Measurements from ENCODE around the gene LMOD3.
A peak's percentile ranks its signal among the peaks of the same experiment; 100 is the strongest.

Gene LMOD3

GRCh38 chr3:69118555-69118954 is 3.8 kb downstream of the LMOD3 start:
- DNase-seq (ENCODE audit: low spot score), result no peak
- H3K27ac ChIP-seq, result no peak overlapping the region
- no peak overlapping the region for H3K4me3 ChIP-seq
- TF ChIP-seq CTCF (IDR thresholded peaks at IDR 0.05), result no peak

DNA sequence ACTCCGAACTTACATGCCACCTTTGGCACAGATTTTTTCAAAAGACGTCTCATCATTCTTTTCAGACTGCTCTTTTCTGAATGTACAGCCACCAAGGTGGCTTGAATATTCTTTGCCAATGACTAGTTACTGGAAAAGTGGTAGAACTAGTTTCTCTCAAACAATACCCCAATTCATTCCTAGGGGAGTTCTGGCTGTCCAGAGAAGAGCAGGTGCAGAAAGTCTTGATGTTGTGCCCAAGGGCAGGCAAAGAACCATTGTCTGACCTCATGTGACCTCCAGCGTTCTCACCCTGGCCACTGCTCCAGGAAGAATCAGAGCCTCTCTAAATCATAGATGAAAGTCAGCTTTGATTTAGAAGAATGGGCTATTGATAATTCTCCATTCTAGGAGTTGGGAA is 5.5 kb downstream of the LMOD3 start:
- no peak overlapping the region for H3K27ac ChIP-seq
- H3K4me3 ChIP-seq, result no peak overlapping the region
- no peak for TF ChIP-seq CTCF (IDR thresholded peaks at IDR 0.05)
- no peak for DNase-seq (ENCODE audit: low spot score)

DNA sequence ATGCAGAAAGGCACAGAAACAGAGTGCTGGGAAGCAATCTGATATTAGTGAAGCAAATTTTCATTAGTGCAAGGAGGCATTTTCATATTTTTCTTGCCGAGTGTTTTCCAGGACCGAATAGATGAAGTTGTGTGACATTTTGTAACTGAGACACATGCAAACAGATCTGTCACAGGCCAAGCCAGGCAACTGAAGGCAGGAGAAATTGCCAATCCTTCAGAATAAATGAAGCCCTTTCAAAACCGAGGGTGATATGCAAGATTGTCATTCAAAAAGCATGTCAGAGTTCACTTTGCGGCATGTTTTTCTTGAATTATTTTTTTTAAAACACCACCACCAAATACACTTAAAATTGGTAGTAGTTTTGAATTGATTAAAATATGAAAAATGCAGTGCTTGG is 6.2 kb downstream of the LMOD3 start:
- Histone ChIP-seq H3K4me3 (no peak overlapping the region), H3K27ac (no peak overlapping the region)
- no peak for TF ChIP-seq CTCF (IDR thresholded peaks at IDR 0.05)
- DNase-seq (ENCODE audit: low spot score), result no peak

- H3K4me3 ChIP-seq, result no peak overlapping the region
- H3K27ac ChIP-seq, result no peak overlapping the region
- no peak for TF ChIP-seq CTCF (IDR thresholded peaks at IDR 0.05)
- no peak for DNase-seq (ENCODE audit: low spot score)
Measured at GRCh38 chr3:69115731-69116130, 6.7 kb downstream of the LMOD3 start.

DNA sequence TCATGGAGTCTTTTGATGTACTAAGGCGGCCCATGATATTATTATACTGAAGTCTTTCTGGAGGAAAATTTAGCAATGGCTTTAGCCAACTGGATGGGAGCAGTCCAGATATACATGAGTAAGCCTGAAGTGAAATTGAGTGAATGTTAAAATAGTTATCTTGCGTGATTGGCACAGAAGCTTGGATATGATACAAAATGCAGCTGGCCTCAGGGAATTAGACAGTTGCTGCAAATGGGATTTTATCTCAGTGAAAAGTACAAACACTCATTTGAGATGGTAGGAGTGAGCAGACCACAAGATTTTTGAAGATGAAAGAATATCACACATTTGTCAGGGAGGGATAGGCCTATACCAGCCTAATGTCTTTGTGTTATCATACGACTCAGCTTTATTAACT is 8.9 kb downstream of the LMOD3 start:
- no peak for DNase-seq (ENCODE audit: low spot score)
- H3K4me3 ChIP-seq, result no peak overlapping the region
- TF ChIP-seq CTCF (IDR thresholded peaks at IDR 0.05), result no peak
- H3K27ac ChIP-seq, result peak overlapping the region in 1 of 2 donors; percentile 23

- DNase-seq (ENCODE audit: low spot score), result no peak
- Histone ChIP-seq H3K27ac (no peak overlapping the region), H3K4me3 (no peak overlapping the region)
- no peak for TF ChIP-seq CTCF (IDR thresholded peaks at IDR 0.05)
Measured at GRCh38 chr3:69110941-69111546, 11.4 kb downstream of the LMOD3 start.

DNA sequence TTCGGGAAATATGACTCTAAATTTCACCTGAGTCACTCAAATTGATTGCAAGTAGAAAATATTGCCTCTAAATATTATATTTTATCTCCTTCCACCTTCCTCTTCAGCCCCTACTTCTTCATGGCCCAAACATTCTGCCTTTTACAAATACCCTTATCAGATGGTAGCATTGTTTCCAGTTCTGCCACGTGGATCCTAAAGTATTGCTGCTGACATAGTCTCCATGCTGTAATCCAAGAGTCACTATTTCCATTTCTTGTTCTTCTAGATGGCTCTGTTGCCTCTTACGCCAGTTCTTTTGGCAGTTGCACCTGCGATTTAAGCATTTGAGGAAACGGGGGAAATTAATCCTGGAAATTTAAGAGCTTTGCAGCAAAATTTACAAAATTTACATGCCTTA is 13.6 kb downstream of the LMOD3 start:
- no peak for DNase-seq (ENCODE audit: low spot score)
- Histone ChIP-seq H3K4me3 (no peak overlapping the region), H3K27ac (no peak overlapping the region)
- no peak for TF ChIP-seq CTCF (IDR thresholded peaks at IDR 0.05)

Data from coronary artery (tissue), 2 donors.